ENCODE data around the gene ADAT3.
"Not testable (repeated sequence)": the region's sequence is repeated elsewhere in the genome, so short reads cannot be mapped to it uniquely, and the experiment has no call there.

- not testable (repeated sequence) for TF ChIP-seq EZH2 (IDR thresholded peaks at IDR 0.05; ENCODE audit: insufficient read depth, low read length); CTCF (IDR thresholded peaks at IDR 0.05; ENCODE audit: insufficient read depth, low read depth, low read length)
Observed at GRCh38 chr19:1876496-1877279, 28.5 kb upstream of the ADAT3 start.
